ENCODE results near the gene VGLL4. TPM values are rescaled to one million over a fixed set of nuclear protein-coding genes. Genes with fewer than 3 reads are reported as not detected.

VGLL4 gene
- total RNA-seq, 1 experiment from 2014 or later: 66.0 TPM

DNA sequence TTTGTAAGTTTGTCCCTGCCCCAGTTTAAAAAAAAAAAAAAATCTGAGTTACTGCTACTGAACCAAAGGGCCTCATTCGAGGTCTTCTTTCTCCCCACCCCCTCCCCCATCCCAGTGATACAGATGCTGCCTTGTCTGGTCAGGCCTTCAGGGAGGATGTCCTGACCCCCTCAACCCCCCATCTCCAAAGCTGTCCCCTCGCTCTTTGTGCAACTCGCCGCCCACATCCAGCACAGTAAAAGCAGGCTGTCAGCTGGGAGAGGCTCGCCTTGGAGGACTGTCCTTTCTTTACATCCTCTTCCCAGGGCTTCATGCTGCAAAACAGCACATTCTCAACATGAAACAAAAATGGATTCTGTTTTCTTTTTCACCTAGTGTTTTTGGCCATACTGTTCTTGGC is 133.4 kb downstream of the VGLL4 start:
- no peak for TF ChIP-seq POLR2AphosphoS5 (IDR thresholded peaks at IDR 0.05; ENCODE audit: low read depth, low read length)
- TF ChIP-seq, protein P1, sequence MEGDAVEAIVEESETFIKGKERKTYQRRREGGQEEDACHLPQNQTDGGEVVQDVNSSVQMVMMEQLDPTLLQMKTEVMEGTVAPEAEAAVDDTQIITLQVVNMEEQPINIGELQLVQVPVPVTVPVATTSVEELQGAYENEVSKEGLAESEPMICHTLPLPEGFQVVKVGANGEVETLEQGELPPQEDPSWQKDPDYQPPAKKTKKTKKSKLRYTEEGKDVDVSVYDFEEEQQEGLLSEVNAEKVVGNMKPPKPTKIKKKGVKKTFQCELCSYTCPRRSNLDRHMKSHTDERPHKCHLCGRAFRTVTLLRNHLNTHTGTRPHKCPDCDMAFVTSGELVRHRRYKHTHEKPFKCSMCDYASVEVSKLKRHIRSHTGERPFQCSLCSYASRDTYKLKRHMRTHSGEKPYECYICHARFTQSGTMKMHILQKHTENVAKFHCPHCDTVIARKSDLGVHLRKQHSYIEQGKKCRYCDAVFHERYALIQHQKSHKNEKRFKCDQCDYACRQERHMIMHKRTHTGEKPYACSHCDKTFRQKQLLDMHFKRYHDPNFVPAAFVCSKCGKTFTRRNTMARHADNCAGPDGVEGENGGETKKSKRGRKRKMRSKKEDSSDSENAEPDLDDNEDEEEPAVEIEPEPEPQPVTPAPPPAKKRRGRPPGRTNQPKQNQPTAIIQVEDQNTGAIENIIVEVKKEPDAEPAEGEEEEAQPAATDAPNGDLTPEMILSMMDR (IDR thresholded peaks at IDR 0.05): no peak
- no peak for TF ChIP-seq SIN3A (IDR thresholded peaks at IDR 0.05; ENCODE audit: borderline replicate concordance, insufficient read depth, low read depth, low read length)
- no peak for TF ChIP-seq TCF7L2 (IDR thresholded peaks at IDR 0.05; ENCODE audit: low read depth, low read length)
- TF ChIP-seq, protein P2, sequence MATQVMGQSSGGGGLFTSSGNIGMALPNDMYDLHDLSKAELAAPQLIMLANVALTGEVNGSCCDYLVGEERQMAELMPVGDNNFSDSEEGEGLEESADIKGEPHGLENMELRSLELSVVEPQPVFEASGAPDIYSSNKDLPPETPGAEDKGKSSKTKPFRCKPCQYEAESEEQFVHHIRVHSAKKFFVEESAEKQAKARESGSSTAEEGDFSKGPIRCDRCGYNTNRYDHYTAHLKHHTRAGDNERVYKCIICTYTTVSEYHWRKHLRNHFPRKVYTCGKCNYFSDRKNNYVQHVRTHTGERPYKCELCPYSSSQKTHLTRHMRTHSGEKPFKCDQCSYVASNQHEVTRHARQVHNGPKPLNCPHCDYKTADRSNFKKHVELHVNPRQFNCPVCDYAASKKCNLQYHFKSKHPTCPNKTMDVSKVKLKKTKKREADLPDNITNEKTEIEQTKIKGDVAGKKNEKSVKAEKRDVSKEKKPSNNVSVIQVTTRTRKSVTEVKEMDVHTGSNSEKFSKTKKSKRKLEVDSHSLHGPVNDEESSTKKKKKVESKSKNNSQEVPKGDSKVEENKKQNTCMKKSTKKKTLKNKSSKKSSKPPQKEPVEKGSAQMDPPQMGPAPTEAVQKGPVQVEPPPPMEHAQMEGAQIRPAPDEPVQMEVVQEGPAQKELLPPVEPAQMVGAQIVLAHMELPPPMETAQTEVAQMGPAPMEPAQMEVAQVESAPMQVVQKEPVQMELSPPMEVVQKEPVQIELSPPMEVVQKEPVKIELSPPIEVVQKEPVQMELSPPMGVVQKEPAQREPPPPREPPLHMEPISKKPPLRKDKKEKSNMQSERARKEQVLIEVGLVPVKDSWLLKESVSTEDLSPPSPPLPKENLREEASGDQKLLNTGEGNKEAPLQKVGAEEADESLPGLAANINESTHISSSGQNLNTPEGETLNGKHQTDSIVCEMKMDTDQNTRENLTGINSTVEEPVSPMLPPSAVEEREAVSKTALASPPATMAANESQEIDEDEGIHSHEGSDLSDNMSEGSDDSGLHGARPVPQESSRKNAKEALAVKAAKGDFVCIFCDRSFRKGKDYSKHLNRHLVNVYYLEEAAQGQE (IDR thresholded peaks at IDR 0.05; ENCODE audit: insufficient read depth in 1 of 2, low read depth in 2 of 2, low read length in 1 of 2): no peak
- in situ Hi-C loops (cut with HindIII; ENCODE audit: low pct_unique_long_range_greater_than_20kb, low sequenced_read_pairs) (no loop called here), intact Hi-C loops (cut with micrococcal nuclease; ENCODE audit: unreplicated experiment) (no loop called here)
- no peak overlapping the region for H3K4me3 ChIP-seq (ENCODE audit: low read depth in 2 of 2, low read length in 2 of 2)
- CTCF ChIA-PET: no interaction called here
- peaks cover 31% of the 10 kb centered on the region for H3K4me1 ChIP-seq (ENCODE audit: control insufficient read depth, insufficient read depth, low read length)
- POLR2A ChIA-PET: no interaction called here
- no peak for ATAC-seq
- no TSS peak for BruUV-seq (replicated peaks)
- no peaks in the 10 kb centered on the region for H3K9me3 ChIP-seq (ENCODE audit: control insufficient read depth, insufficient read depth, low read depth, low read length)
- no peaks in the 10 kb centered on the region for H3K27me3 ChIP-seq (ENCODE audit: control insufficient read depth, insufficient read depth, low read length)
- peak overlapping the region; percentile 82 for H3K27ac ChIP-seq (ENCODE audit: low read length)
- no peaks in the 10 kb centered on the region for H3K36me3 ChIP-seq (ENCODE audit: control insufficient read depth, insufficient read depth, low read length)
- DNase-seq (ENCODE audit: low read depth, low spot score): no peak

DNA sequence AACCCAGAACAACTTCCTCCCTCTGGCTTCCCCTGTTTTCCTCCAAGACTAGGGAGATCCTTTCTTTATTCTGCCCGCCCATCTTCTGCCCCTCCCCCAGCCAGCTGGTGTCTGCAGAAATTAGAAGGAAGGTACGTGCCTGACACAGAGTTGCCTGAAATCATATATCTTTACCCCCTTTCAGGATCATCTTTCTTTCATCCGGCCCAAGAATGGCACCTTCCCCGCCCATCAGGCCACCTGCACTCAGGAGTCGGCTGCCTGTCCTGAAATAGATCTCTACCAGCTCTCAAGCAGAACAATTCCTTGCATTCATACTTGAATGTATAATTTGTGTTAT is 133.7 kb downstream of the VGLL4 start:
- Histone ChIP-seq H3K27me3 (ENCODE audit: control insufficient read depth, insufficient read depth, low read length) (no peaks in the 10 kb centered on the region), H3K4me3 (ENCODE audit: low read depth in 2 of 2, low read length in 2 of 2) (no peak overlapping the region), H3K36me3 (ENCODE audit: control insufficient read depth, insufficient read depth, low read length) (no peaks in the 10 kb centered on the region), H3K4me1 (ENCODE audit: control insufficient read depth, insufficient read depth, low read length) (peaks cover 31% of the 10 kb centered on the region), H3K9me3 (ENCODE audit: control insufficient read depth, insufficient read depth, low read depth, low read length) (no peaks in the 10 kb centered on the region), H3K27ac (ENCODE audit: low read length) (peak overlapping the region; percentile 82)
- BruUV-seq (replicated peaks): no TSS peak
- no peak for ATAC-seq
- ChIA-PET CTCF (no interaction called here), POLR2A (no interaction called here)
- intact Hi-C loops (cut with micrococcal nuclease; ENCODE audit: unreplicated experiment) (no loop called here), in situ Hi-C loops (cut with HindIII; ENCODE audit: low pct_unique_long_range_greater_than_20kb, low sequenced_read_pairs) (no loop called here)
- TF ChIP-seq TCF7L2 (IDR thresholded peaks at IDR 0.05; ENCODE audit: low read depth, low read length): no peak
- no peak for TF ChIP-seq POLR2AphosphoS5 (IDR thresholded peaks at IDR 0.05; ENCODE audit: low read depth, low read length)
- TF ChIP-seq, protein P2 (IDR thresholded peaks at IDR 0.05; ENCODE audit: insufficient read depth in 1 of 2, low read depth in 2 of 2, low read length in 1 of 2): no peak
- no peak for TF ChIP-seq SIN3A (IDR thresholded peaks at IDR 0.05; ENCODE audit: borderline replicate concordance, insufficient read depth, low read depth, low read length)
- TF ChIP-seq, protein P1 (IDR thresholded peaks at IDR 0.05): no peak
- no peak for DNase-seq (ENCODE audit: low read depth, low spot score)
